ENCODE data around the gene ABAT.

The ABAT gene

DNA sequence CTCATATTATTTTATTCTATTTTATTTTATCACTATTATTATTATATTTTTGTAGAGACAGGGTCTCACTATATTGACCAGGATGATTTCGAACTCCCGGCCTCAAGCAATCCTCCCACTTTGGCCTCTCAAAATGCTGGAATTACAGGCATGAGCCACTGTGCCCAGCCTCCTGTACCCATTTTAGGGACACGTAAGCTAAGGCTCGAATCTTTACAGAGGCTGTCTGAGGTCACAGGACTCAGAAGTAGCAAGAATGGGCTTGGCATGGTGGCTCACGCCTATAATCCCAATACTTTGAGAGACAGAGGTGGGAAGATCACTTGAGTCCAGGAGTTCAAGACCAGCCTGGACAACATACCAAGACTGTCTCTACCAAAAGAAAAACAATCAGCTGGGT lies 12.7 kb upstream of the ABAT start:
- no peak overlapping the region for H3K4me3 ChIP-seq (ENCODE audit: low read depth, low read length)
- TF ChIP-seq, protein P1, sequence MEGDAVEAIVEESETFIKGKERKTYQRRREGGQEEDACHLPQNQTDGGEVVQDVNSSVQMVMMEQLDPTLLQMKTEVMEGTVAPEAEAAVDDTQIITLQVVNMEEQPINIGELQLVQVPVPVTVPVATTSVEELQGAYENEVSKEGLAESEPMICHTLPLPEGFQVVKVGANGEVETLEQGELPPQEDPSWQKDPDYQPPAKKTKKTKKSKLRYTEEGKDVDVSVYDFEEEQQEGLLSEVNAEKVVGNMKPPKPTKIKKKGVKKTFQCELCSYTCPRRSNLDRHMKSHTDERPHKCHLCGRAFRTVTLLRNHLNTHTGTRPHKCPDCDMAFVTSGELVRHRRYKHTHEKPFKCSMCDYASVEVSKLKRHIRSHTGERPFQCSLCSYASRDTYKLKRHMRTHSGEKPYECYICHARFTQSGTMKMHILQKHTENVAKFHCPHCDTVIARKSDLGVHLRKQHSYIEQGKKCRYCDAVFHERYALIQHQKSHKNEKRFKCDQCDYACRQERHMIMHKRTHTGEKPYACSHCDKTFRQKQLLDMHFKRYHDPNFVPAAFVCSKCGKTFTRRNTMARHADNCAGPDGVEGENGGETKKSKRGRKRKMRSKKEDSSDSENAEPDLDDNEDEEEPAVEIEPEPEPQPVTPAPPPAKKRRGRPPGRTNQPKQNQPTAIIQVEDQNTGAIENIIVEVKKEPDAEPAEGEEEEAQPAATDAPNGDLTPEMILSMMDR (IDR thresholded peaks at IDR 0.05; ENCODE audit: control insufficient read depth, extremely low read depth, insufficient read depth) = no peak
- DNase-seq (ENCODE audit: low read depth) = no peak

DNA sequence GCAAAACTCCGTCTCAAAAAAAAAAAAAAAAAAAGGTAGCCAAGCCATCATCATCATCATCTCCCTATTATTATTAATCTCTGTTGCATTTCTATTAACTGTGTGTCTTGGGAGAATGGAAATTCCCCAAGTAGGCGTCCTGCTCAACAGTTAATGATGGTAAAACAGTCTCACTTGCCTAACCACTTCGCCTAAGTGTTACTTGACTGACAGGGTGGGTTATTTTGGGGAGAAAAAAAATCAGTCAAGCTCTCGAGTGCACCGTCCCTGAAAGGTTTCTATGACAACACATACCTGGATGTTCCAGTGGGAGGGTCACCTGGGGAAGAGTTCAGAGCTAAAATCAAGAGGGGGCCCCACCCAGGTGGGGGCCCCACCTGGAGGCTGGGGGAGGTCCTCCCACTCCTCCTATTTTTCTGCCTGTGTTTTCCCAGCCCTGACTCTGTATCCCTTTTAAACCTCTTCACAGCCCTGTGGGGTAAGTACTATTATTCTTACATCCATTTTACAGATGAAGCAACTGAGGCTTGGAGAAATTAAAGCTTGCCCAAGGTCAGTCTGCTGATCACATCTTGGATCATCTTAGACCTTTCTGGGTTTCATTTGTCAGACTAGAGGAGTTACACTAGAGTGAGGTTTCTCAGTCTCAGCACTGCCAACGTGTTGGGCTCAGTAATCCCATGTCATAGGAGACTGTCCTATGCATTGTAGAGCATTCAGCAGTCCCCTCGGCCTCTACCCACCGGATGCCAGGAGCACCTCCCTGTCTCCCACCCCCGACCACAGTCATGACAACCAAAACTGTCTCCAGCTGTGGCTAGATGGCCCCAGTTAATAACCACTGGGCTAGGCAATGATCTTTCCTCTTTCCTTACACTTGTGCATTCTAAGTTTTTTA lies 11.0 kb upstream of the ABAT start:
- TF ChIP-seq, protein P1 (IDR thresholded peaks at IDR 0.05; ENCODE audit: control insufficient read depth, extremely low read depth, insufficient read depth) = no peak
- H3K4me3 ChIP-seq (ENCODE audit: low read depth, low read length) = no peak overlapping the region
- no peak for DNase-seq (ENCODE audit: low read depth)

DNA sequence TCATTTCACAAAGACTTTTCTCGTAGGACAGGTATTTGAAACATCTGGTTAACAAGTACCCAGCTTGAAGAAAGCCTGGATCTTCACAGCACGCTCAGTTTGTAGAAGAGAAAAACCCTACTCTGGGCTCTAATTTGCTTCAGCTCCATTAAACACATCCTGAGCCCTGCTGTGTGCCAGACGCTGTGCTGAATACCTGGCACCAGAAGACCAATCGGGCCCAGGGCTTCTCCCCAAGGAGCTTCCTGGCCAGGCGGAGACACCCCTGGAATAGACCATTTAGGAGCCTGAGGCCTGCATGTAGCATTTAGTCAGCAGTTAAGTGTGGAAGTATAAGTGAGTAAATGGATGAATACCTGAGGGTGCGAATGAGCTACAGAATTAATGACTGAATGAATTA lies 8.9 kb upstream of the ABAT start:
- TF ChIP-seq, protein P1 (IDR thresholded peaks at IDR 0.05; ENCODE audit: control insufficient read depth, extremely low read depth, insufficient read depth) = no peak
- no peak overlapping the region for H3K4me3 ChIP-seq (ENCODE audit: low read depth, low read length)

DNA sequence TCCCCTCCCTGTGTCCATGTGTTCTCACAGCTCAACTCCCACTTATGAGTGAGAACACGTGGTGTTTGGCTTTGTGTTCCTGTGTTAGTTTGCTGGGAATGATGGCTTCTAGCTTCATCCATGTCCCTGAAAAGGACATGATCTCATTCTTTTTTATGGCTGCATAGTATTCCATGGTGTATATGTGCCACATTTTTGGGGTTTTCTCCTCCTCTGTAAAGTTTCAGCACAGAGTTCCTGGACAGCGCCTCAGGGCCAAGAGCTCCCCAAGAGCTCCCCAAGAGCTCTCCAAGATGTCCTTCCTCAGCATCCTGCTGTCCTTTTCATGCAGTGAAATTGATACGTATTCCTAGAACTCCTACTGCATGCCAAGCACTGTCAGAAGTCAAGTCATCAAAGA lies 6.9 kb upstream of the ABAT start:
- DNase-seq (ENCODE audit: low read depth) = no peak
- TF ChIP-seq, protein P1 (IDR thresholded peaks at IDR 0.05; ENCODE audit: control insufficient read depth, extremely low read depth, insufficient read depth) = no peak
- no peak overlapping the region for H3K4me3 ChIP-seq (ENCODE audit: low read depth, low read length)

More for the DNA sequence above, 8.9 kb upstream of the ABAT start:
- DNase-seq (ENCODE audit: low read depth) = no peak

DNA sequence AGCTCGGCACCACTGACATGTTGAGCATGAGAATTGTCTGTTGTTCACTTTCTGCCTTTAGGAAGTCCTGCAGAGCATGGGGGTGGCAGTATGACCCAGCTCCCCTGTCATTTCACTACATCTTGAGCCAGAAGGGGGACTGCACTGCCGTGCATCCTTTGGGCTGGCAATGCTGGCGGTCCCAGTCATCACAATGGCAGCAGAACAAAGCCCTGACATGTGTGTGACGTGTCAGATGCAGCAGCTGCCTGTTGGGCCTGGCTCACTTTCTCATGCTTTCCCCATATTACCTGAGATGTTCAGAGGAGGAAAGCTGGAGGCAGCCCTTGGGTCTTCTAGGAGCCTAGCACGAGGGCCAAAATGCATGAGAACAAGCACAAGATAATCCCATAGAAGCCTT lies 6.3 kb upstream of the ABAT start:
- no peak for DNase-seq (ENCODE audit: low read depth)
- TF ChIP-seq, protein P1 (IDR thresholded peaks at IDR 0.05; ENCODE audit: control insufficient read depth, extremely low read depth, insufficient read depth) = no peak
- no peak overlapping the region for H3K4me3 ChIP-seq (ENCODE audit: low read depth, low read length)

DNA sequence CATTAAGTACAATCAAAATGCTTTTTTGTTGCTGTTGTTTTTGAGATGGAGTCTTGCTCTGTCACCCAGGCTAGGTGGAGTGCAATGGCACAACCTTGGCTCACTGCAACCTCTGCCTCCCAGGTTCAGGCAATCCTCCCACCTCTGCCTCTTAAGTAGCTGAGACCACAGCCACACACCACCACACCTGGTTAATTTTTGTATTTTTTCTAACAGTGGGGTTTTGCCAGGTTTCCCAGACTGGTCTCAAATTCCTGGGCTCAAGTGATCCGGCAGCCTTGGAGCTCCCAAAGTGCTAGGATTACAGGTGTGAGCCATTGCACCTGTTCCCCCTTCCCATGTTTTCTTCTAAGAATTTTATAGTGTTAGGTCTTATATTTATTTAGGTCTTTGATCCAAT lies 4.9 kb upstream of the ABAT start:
- H3K4me3 ChIP-seq (ENCODE audit: low read depth, low read length) = no peak overlapping the region
- TF ChIP-seq, protein P1 (IDR thresholded peaks at IDR 0.05; ENCODE audit: control insufficient read depth, extremely low read depth, insufficient read depth) = no peak
- no peak for DNase-seq (ENCODE audit: low read depth)
